Measurements from ENCODE around the gene PKD2L1.
"Not testable (repeated sequence)": the region's sequence is repeated elsewhere in the genome, so short reads cannot be mapped to it uniquely, and the experiment has no call there.

The PKD2L1 gene

GRCh38 chr10:100328198-100328597 is 1.8 kb downstream of the PKD2L1 start:
- no peak for DNase-seq

GRCh38 chr10:100327718-100328009 is 2.4 kb downstream of the PKD2L1 start:
- no peak for DNase-seq

GRCh38 chr10:100327007-100327717 is 2.9 kb downstream of the PKD2L1 start:
- no peak for DNase-seq

GRCh38 chr10:100325158-100325557 is 4.9 kb downstream of the PKD2L1 start:
- no peak for DNase-seq

- DNase-seq: no peak
Observed at GRCh38 chr10:100319707-100320402, 10.2 kb downstream of the PKD2L1 start.

- DNase-seq: no peak
Observed at GRCh38 chr10:100318207-100318606, 11.8 kb downstream of the PKD2L1 start.

- no peak for DNase-seq
Observed at GRCh38 chr10:100315615-100316014, 14.4 kb downstream of the PKD2L1 start.

GRCh38 chr10:100311298-100311697 is 18.7 kb downstream of the PKD2L1 start:
- DNase-seq: no peak

GRCh38 chr10:100307684-100308083 is 22.3 kb downstream of the PKD2L1 start:
- DNase-seq: no peak

GRCh38 chr10:100306861-100307260 is 23.2 kb downstream of the PKD2L1 start:
- DNase-seq: no peak

- DNase-seq: no peak
Observed at GRCh38 chr10:100304414-100304813, 25.6 kb downstream of the PKD2L1 start.

GRCh38 chr10:100303724-100304319 is 26.2 kb downstream of the PKD2L1 start:
- DNase-seq: no peak

- DNase-seq: not testable (repeated sequence)
Observed at GRCh38 chr10:100301123-100301522, 28.9 kb downstream of the PKD2L1 start.

- DNase-seq: no peak
Observed at GRCh38 chr10:100297242-100297641, 32.8 kb downstream of the PKD2L1 start.

GRCh38 chr10:100293066-100293465 is 37.0 kb downstream of the PKD2L1 start:
- DNase-seq: no peak

GRCh38 chr10:100292300-100292699 is 37.7 kb downstream of the PKD2L1 start:
- not testable (repeated sequence) for DNase-seq

- DNase-seq: no peak
Observed at GRCh38 chr10:100291356-100291755, 38.7 kb downstream of the PKD2L1 start.

- DNase-seq: no peak
Observed at GRCh38 chr10:100289641-100290040, 40.4 kb downstream of the PKD2L1 start.

GRCh38 chr10:100288196-100288595 is 41.8 kb downstream of the PKD2L1 start:
- no peak for DNase-seq

GRCh38 chr10:100287756-100288155 is 42.3 kb downstream of the PKD2L1 start:
- no peak for DNase-seq

- DNase-seq: peak; percentile 94
Observed at GRCh38 chr10:100286051-100287033, 43.7 kb downstream of the PKD2L1 start, which contains the start of gene BLOC1S2. Gene BLOC1S2, minus strand, starts transcription at chr10:100286680. Its CDS starts 21 bp downstream, at chr10:100286659.

- DNase-seq: not testable (repeated sequence)
Observed at GRCh38 chr10:100285326-100285725, 44.7 kb downstream of the PKD2L1 start.

GRCh38 chr10:100282907-100283306 is 47.1 kb downstream of the PKD2L1 start:
- no peak for DNase-seq

All from activated CD4-positive, CD25-positive, alpha-beta regulatory T cell treated with anti-CD3 and anti-CD28 coated beads, Interleukin-2, amount 50 U/mL, for 72 hours (primary cell).